Endothelial cell of umbilical vein (primary cell): ENCODE results near the gene PASK. TPM values are rescaled to one million over a fixed set of nuclear protein-coding genes. Genes with fewer than 3 reads are reported as not detected.

Experiments
- BruUV-seq: library from RNA; stranded (reverse); fragments of 400-500 nt; replicated peaks from 2 replicates; lab custom pipeline; 2021; lab: Mats Ljungman, UMichigan
- CTCF ChIA-PET: fragments of 300-600, 350-600 bp; sonication (Branson Sonifier 250); formaldehyde crosslinking; loops from one replicate; lab custom pipeline; 2021; ENCODE audit warnings: antibody characterized with exemption, inconsistent platforms; lab: Charles Lee
- POLR2A ChIA-PET: fragments of 300-600, 350-600 bp; sonication (Branson Sonifier 250); formaldehyde crosslinking; loops from one replicate; lab custom pipeline; 2021; ENCODE audit warnings: antibody characterized with exemption, inconsistent platforms; lab: Charles Lee
- DNase-seq: peaks from one replicate; pipeline ENCODE4 v3.0.0-alpha.2; 2011; ENCODE audit warnings: low read depth, low spot score
- FAIRE-seq: peaks from 2 replicates; lab custom pipeline; 2011; peaks lifted over from hg19 to GRCh38; lab: Jason Lieb, UNC
- H2AFZ ChIP-seq: 2 replicates; pipeline ENCODE4 v1.6.0; 2012; ENCODE audit warnings: low read depth, low read length, control low read depth, inconsistent platforms
- H3K27ac ChIP-seq: 2 replicates; pipeline ENCODE4 v1.5.1; 2011; ENCODE audit warnings: low read depth, mild to moderate bottlenecking, control low read depth, low read length, moderate library complexity; ENCODE audit not compliant: insufficient read depth
- H3K27me3 ChIP-seq, 2 experiments: 2 replicates each; pipeline versions ENCODE4 v1.6.0 to v1.6.1; 2011; ENCODE audit warnings: low read length in 2 of 2, mixed read lengths in 1 of 2; ENCODE audit not compliant: control insufficient read depth in 2 of 2, insufficient read depth in 2 of 2
- H3K36me3 ChIP-seq, 2 experiments: 2 replicates in 1 of 2; 3 replicates in 1 of 2; pipeline ENCODE4 v1.5.1; 2011; ENCODE audit warnings: low read length in 2 of 2, mild to moderate bottlenecking in 1 of 2, moderate library complexity in 1 of 2; ENCODE audit not compliant: control insufficient read depth in 2 of 2, insufficient read depth in 2 of 2; ENCODE audit errors: extremely low read depth in 1 of 2
- H3K4me1 ChIP-seq: 3 replicates; pipeline ENCODE4 v1.5.1; 2011; ENCODE audit warnings: mild to moderate bottlenecking, low read length; ENCODE audit not compliant: control insufficient read depth, insufficient read depth; ENCODE audit errors: extremely low read depth
- H3K4me2 ChIP-seq: 2 replicates; pipeline ENCODE4 v1.6.1; 2011; ENCODE audit warnings: low read length, control low read depth, mixed read lengths; ENCODE audit not compliant: insufficient read depth
- H3K4me3 ChIP-seq, 3 experiments: fragments of 200-600 bp in 1 of 3; sonication (generic), shearing (Covaris generic) in 1 of 3; replicated peaks in 1 of 3; 2 replicates each; pipeline ENCODE4 v1.5.1; 2011 to 2016; ENCODE audit warnings: control low read depth in 3 of 3, low read length in 3 of 3, mild to moderate bottlenecking in 2 of 3, inconsistent platforms in 1 of 3, low read depth in 1 of 3, moderate library complexity in 1 of 3; ENCODE audit not compliant: insufficient read depth in 1 of 3
- H3K79me2 ChIP-seq: 2 replicates; pipeline ENCODE4 v1.6.0; 2012; ENCODE audit warnings: low read length, inconsistent platforms; ENCODE audit not compliant: control insufficient read depth, insufficient read depth
- H3K9ac ChIP-seq: replicated peaks from 2 replicates; pipeline ENCODE3; 2011; ENCODE audit warnings: low read length, control low read depth; ENCODE audit not compliant: insufficient read depth; ENCODE audit errors: extremely low read depth
- H3K9me1 ChIP-seq: replicated peaks from 3 replicates; pipeline ENCODE4 v1.6.0; 2011; ENCODE audit warnings: mild to moderate bottlenecking, low read length; ENCODE audit not compliant: control insufficient read depth, insufficient read depth; ENCODE audit errors: extremely low read depth
- H3K9me3 ChIP-seq: replicated peaks from 2 replicates; pipeline ENCODE4 v1.5.1; 2012; ENCODE audit warnings: low read length, inconsistent platforms; ENCODE audit not compliant: control insufficient read depth, insufficient read depth
- H4K20me1 ChIP-seq: replicated peaks from 2 replicates; pipeline ENCODE3; 2011; ENCODE audit warnings: mild to moderate bottlenecking, low read length; ENCODE audit not compliant: control insufficient read depth, insufficient read depth; ENCODE audit errors: extremely low read depth
- EZH2 ChIP-seq: IDR thresholded peaks from 2 replicates; pipeline ENCODE4 v1.6.1; 2012; ENCODE audit warnings: borderline replicate concordance, low read depth, mild to moderate bottlenecking, moderate library complexity, low read length, inconsistent platforms; ENCODE audit not compliant: severe bottlenecking
- FOS ChIP-seq: IDR thresholded peaks from 2 replicates; pipeline ENCODE4 v1.6.1; 2011; ENCODE audit warnings: mild to moderate bottlenecking, low read length, moderate library complexity, borderline replicate concordance; ENCODE audit not compliant: insufficient read depth
- GATA2 ChIP-seq: IDR thresholded peaks from 2 replicates; pipeline ENCODE4 v1.7.0; 2011; ENCODE audit warnings: low read depth, mild to moderate bottlenecking, moderate library complexity, mixed read lengths, low read length; ENCODE audit not compliant: insufficient read length, insufficient read depth
- JUN ChIP-seq: IDR thresholded peaks from 2 replicates; pipeline ENCODE4 v1.6.1; 2011; ENCODE audit warnings: borderline replicate concordance, low read depth; ENCODE audit not compliant: insufficient read length, insufficient read depth
- dilution Hi-C: fragments of 300-500 bp; cut with MboI; formaldehyde crosslinking; loops from one replicate; pipeline ENCODE4 v1.15.0; 2019; ENCODE audit warnings: low sequenced_read_pairs; ENCODE audit not compliant: extremely low pct_ligation_motif_present
- intact Hi-C: fragments of 100-400 bp; cut with micrococcal nuclease; formaldehyde crosslinking; loops from one replicate; pipeline ENCODE4 v1.10.0; 2022
- polyA plus RNA-seq, 4 experiments: library from polyadenylated mRNA; depleted of rRNA in 3 of 4; stranded (reverse) in 3 of 4; unstranded in 1 of 4; fragments of >200 nt; gene quantifications; 2 replicates each; pipeline versions ENCODE4 v1.2.1 to v1.2.3, GENCODE V29; 2011 to 2012; ENCODE audit warnings: missing spikeins in 1 of 4
- total RNA-seq: library from RNA; stranded (reverse); gene quantifications from 2 replicates; pipeline ENCODE4 v1.2.3, GENCODE V29; 2021
- TF ChIP-seq, protein P1 (sequence below): IDR thresholded peaks from 2 replicates; pipeline ENCODE4 v1.6.1; 2011; ENCODE audit not compliant: insufficient read depth, insufficient read length

Gene PASK
- total and polyA plus RNA-seq, 2 donors (not counting 3 experiments of a cell fraction or from before 2014, with no cell fraction given), result 5.7 to 17.3 TPM

DNA sequence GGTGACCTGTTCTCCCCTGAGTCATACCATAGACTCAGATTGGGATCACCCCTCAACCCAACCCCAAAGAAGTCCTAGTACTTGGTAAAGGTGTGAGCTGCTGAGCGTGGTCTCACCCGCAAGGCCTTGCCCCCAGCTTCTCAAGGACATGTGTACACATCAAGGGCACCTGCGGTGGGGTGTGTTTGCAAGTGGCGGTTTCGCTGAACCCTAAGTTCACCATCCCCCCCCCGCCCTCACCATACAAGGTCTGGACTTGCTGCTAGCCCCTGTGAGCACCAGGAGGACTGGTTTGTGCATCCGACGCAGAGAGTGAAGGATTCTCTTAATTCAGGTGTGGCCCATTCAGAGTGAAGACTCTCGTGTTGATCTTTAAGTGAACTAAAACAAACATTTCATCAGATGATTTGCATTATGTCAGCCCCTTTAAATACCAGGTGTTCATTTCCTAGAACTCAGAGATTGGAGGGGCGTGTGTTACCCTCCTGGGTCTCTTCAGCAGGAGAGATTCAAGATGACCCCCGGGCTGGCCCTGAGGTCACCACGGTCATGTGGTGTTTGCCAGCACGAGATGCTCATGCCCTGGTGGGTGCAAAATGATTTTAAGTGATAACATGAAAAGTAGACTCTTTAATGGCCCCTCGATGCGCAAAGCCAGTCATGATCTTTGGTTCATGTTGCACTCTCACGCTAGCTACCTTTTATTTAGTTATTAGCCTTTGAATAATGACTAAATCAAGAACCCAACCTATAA is 75.0 kb downstream of the PASK start:
- H3K27ac ChIP-seq, result no peak overlapping the region
- intact Hi-C loops, result loop anchor here (10.0 kb wide), 1 partner anchor 159 kb away; no protein-coding TSS in a partner anchor
- dilution Hi-C loops, result no loop called here

DNA sequence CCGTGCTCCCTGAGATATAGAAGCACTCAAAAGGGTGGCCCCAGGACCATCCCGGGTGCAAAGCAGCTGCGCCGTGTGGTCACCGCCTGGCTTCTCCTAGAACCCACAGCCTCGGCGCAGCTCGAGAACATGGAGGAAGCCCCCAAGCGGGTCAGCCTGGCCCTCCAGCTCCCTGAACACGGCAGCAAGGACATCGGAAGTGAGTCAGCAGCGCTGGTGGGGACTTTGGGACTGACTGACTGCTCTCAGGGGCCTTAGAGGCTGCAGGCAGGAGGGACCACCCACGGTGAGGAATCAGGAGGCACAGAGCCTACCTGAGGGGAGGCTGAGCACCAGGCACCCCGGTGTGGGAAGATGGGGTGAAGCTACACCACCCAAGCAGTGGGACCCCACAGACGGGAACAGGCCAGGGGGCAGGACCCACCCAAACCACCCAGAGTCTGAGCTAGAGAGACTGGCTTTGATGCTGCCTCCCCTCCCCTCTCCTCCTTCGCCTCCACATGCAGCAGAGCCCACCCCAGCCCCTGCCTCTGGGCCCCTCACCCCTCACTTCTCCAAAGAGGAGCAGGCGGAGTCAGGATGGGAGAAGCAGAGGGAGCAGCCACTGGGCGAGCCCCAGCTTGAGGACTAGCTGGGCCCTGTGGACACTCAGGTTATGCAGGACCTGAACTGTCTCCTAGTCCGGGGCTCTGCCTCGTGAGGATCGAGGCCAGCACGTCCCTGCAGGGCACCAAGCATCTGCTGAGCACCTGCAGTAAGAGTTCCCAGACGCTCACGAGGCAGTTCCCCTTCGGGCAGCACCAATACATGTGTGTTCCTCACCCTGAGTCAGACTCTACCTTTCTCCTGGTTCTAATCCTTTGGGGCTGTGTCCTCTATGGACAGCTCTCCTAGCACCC is 75.9 kb downstream of the PASK start:
- no peak overlapping the region for H3K4me2 ChIP-seq
- no peaks in the 10 kb centered on the region for H3K9me3 ChIP-seq
- TF ChIP-seq, protein P1, sequence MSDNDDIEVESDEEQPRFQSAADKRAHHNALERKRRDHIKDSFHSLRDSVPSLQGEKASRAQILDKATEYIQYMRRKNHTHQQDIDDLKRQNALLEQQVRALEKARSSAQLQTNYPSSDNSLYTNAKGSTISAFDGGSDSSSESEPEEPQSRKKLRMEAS, result no peak
- no peak overlapping the region for H3K4me3 ChIP-seq
- intact Hi-C loops, result loop anchor here (1.0 to 10.0 kb wide), 2 partner anchors 24 to 159 kb away; no protein-coding TSS in a partner anchor
- H3K36me3 ChIP-seq, result peaks cover 0 to 2% of the 10 kb centered on the region in 2 experiments
- H3K9ac ChIP-seq, result no peak overlapping the region
- BruUV-seq, result no TSS peak
- H3K27me3 ChIP-seq, result no peaks in the 10 kb centered on the region
- H3K79me2 ChIP-seq, result no peaks in the 10 kb centered on the region
- H2AFZ ChIP-seq, result no peak overlapping the region
- FAIRE-seq (no peak), DNase-seq (no peak)
- POLR2A ChIA-PET, result no interaction called here
- H3K9me1 ChIP-seq, result no peaks in the 10 kb centered on the region
- no peak overlapping the region for H3K27ac ChIP-seq
- no peaks in the 10 kb centered on the region for H4K20me1 ChIP-seq
- dilution Hi-C loops, result no loop called here
- no peaks in the 10 kb centered on the region for H3K4me1 ChIP-seq
- CTCF ChIA-PET, result interaction anchor here (1.2 kb wide), 1 partner anchor 90 kb away, joined by 3 read pairs; no protein-coding TSS in a partner anchor

More for the DNA sequence above, 75.0 kb downstream of the PASK start:
- CTCF ChIA-PET, result no interaction called here
- no peaks in the 10 kb centered on the region for H3K79me2 ChIP-seq
- no TSS peak for BruUV-seq
- no peak for DNase-seq
- no peaks in the 10 kb centered on the region for H3K27me3 ChIP-seq
- no peaks in the 10 kb centered on the region for H3K9me3 ChIP-seq
- no peak overlapping the region for H3K4me3 ChIP-seq
- H2AFZ ChIP-seq, result no peak overlapping the region
- POLR2A ChIA-PET, result no interaction called here
- TF ChIP-seq, protein P1, result no peak
- TF ChIP-seq JUN (no peak), FOS (no peak), GATA2 (no peak), EZH2 (no peak)
- H3K4me1 ChIP-seq, result no peaks in the 10 kb centered on the region
- H3K9ac ChIP-seq, result no peak overlapping the region
- peaks cover 0 to 2% of the 10 kb centered on the region in 2 experiments for H3K36me3 ChIP-seq
- no peak for FAIRE-seq
- no peaks in the 10 kb centered on the region for H4K20me1 ChIP-seq
- H3K9me1 ChIP-seq, result no peaks in the 10 kb centered on the region
- no peak overlapping the region for H3K4me2 ChIP-seq
